Activated T-cell treated with anti-CD3 and anti-CD28 coated beads, Interleukin-2, amount 50 U/mL, for 48 hours (primary cell): ENCODE measurements around the gene NRG2.
A peak's percentile ranks its signal among the peaks of the same experiment; 100 is the strongest.

Experiments
- DNase-seq, 2 experiments: peaks; one replicate each; pipeline ENCODE4 v3.0.0-alpha.2; 2020

Gene NRG2

GRCh38 chr5:139900546-139901250, 142.4 kb downstream of the NRG2 start:
- no peak for DNase-seq

- no peak for DNase-seq
These were observed 144.1 kb downstream of the NRG2 start for GRCh38 chr5:139898981-139899380.

GRCh38 chr5:139897982-139898381, 145.1 kb downstream of the NRG2 start:
- no peak for DNase-seq

GRCh38 chr5:139897342-139897741, 145.8 kb downstream of the NRG2 start:
- DNase-seq, result no peak

- no peak for DNase-seq
These were observed 146.4 kb downstream of the NRG2 start for GRCh38 chr5:139896718-139897117.

- DNase-seq, result no peak
These were observed 147.5 kb downstream of the NRG2 start for GRCh38 chr5:139895647-139896046.

- no peak for DNase-seq
These were observed 148.1 kb downstream of the NRG2 start for GRCh38 chr5:139895046-139895445.

GRCh38 chr5:139893873-139894272, 149.2 kb downstream of the NRG2 start:
- no peak for DNase-seq

GRCh38 chr5:139889410-139889809, 153.7 kb downstream of the NRG2 start:
- no peak for DNase-seq

- DNase-seq, result no peak
These were observed 154.7 kb downstream of the NRG2 start for GRCh38 chr5:139888370-139888769.

GRCh38 chr5:139886213-139886612, 156.9 kb downstream of the NRG2 start:
- no peak for DNase-seq

- no peak for DNase-seq
These were observed 157.3 kb downstream of the NRG2 start for GRCh38 chr5:139885857-139886208.

GRCh38 chr5:139885172-139885856, 157.8 kb downstream of the NRG2 start:
- no peak for DNase-seq

- no peak for DNase-seq
These were observed 158.4 kb downstream of the NRG2 start for GRCh38 chr5:139884734-139885133.

- no peak for DNase-seq
These were observed 159.0 kb downstream of the NRG2 start for GRCh38 chr5:139884144-139884543.

- DNase-seq, result no peak
These were observed 160.0 kb downstream of the NRG2 start for GRCh38 chr5:139882961-139883539.

- DNase-seq, result no peak
These were observed 160.8 kb downstream of the NRG2 start for GRCh38 chr5:139882316-139882715.

GRCh38 chr5:139881143-139881733, 161.9 kb downstream of the NRG2 start:
- DNase-seq, result no peak

- DNase-seq, result no peak
These were observed 162.5 kb downstream of the NRG2 start for GRCh38 chr5:139880416-139881142.

GRCh38 chr5:139878093-139878492, 165.0 kb downstream of the NRG2 start:
- no peak for DNase-seq

GRCh38 chr5:139877129-139877597, 165.9 kb downstream of the NRG2 start:
- peak in 1 of 2 experiments; percentile 22 for DNase-seq

- DNase-seq, result no peak
These were observed 167.1 kb downstream of the NRG2 start for GRCh38 chr5:139875957-139876356.
